ENCODE measurements around the gene CFAP99. TPM values are rescaled to one million over a fixed set of nuclear protein-coding genes. Genes with fewer than 3 reads are reported as not detected.

The CFAP99 gene
- total RNA-seq, 4 donors from 2014 or later: not detected

- DNase-seq (no peak), ATAC-seq (no peak)
- intact Hi-C loops (cut with DNase I; ENCODE audit: low total_unique reads): no loop called here
- Histone ChIP-seq H3K4me1 (no peaks in the 10 kb centered on the region), H3K4me3 (no peak overlapping the region), H3K36me3 (no peaks in the 10 kb centered on the region), H3K27ac (no peak overlapping the region), H3K27me3 (no peaks in the 10 kb centered on the region), H3K9me3 (no peaks in the 10 kb centered on the region)
- in situ Hi-C loops (cut with MboI; ENCODE audit: low sequenced_read_pairs in 4 of 4): loop anchor here in 1 of 4 donors (25.0 kb wide), 1 partner anchor 239 kb away; no protein-coding TSS in a partner anchor
- TF ChIP-seq, protein P1, sequence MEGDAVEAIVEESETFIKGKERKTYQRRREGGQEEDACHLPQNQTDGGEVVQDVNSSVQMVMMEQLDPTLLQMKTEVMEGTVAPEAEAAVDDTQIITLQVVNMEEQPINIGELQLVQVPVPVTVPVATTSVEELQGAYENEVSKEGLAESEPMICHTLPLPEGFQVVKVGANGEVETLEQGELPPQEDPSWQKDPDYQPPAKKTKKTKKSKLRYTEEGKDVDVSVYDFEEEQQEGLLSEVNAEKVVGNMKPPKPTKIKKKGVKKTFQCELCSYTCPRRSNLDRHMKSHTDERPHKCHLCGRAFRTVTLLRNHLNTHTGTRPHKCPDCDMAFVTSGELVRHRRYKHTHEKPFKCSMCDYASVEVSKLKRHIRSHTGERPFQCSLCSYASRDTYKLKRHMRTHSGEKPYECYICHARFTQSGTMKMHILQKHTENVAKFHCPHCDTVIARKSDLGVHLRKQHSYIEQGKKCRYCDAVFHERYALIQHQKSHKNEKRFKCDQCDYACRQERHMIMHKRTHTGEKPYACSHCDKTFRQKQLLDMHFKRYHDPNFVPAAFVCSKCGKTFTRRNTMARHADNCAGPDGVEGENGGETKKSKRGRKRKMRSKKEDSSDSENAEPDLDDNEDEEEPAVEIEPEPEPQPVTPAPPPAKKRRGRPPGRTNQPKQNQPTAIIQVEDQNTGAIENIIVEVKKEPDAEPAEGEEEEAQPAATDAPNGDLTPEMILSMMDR (IDR thresholded peaks at IDR 0.05 in 4 of 5, conservative IDR thresholded peaks at IDR 0.05 in 1 of 5): no peak
Observed at GRCh38 chr4:2451036-2451520, 32.3 kb downstream of the CFAP99 start.

DNA sequence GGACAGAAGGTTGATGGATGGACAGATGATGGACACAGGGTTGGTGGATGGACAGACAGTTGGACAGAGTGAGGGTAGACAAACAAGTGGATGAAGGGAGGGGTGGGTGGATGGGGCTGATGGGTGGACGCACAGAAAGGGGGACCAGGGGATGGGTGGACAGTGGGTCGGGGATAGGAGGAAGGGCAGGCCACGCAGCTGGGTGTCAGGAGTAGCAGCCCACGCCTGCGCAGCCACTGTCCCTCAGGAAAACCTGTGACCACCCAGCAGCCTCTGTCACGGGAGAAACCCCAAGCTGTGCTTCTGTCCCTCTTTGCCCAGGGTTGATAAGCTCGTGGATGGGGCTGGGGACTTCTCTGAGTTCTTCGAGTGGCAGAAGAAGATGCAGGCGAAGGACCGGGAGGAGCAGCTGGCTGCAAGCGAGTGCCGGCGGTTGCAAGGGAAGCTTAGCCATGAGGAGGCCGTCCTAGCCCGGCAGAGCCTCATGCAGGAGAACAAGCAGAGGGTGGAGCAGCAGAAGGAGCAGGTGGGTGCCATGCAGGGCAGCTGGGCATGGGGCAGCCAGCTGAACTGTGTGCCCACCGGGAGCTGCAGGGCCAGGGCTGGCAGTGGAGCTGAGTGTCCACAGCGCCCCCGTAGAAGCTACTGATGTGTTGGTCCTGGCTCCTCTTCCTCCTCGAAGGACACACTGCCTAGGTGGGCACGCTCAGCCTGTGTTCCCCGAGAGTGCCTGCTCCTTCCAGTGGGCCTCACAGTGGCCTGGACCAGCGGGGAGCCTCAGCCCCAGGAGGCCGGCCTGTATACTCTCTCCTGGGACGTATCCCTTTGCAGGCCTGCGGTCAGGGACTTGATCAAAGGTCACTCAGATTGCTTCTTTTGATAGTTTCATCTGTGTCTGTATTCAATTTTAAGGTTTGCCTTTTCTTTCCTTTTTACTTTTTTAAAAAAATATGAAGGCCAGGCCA is 33.3 kb downstream of the CFAP99 start:
- intact Hi-C loops (cut with DNase I; ENCODE audit: low total_unique reads) (no loop called here), in situ Hi-C loops (cut with MboI; ENCODE audit: low sequenced_read_pairs in 4 of 4) (loop anchor here in 1 of 4 donors (25.0 kb wide), 1 partner anchor 240 kb away; no protein-coding TSS in a partner anchor)
- no peaks in the 10 kb centered on the region for H3K36me3 ChIP-seq
- H3K27ac ChIP-seq: no peak overlapping the region
- TF ChIP-seq, protein P1 (IDR thresholded peaks at IDR 0.05 in 4 of 5, conservative IDR thresholded peaks at IDR 0.05 in 1 of 5): no peak
- no peak for TF ChIP-seq POLR2A (IDR thresholded peaks at IDR 0.05)
- no peak for DNase-seq
- no peak for ATAC-seq
- no peaks in the 10 kb centered on the region for H3K9me3 ChIP-seq
- H3K27me3 ChIP-seq: no peaks in the 10 kb centered on the region
- H3K4me1 ChIP-seq: no peaks in the 10 kb centered on the region
- H3K4me3 ChIP-seq: no peak overlapping the region

- in situ Hi-C loops (cut with MboI; ENCODE audit: low sequenced_read_pairs in 4 of 4) (loop anchor here in 1 of 4 donors (25.0 kb wide), 1 partner anchor 245 kb away; no protein-coding TSS in a partner anchor), intact Hi-C loops (cut with DNase I; ENCODE audit: low total_unique reads) (no loop called here)
- H3K27me3 ChIP-seq: no peaks in the 10 kb centered on the region
- TF ChIP-seq POLR2A (IDR thresholded peaks at IDR 0.05): no peak
- TF ChIP-seq, protein P1 (IDR thresholded peaks at IDR 0.05 in 4 of 5, conservative IDR thresholded peaks at IDR 0.05 in 1 of 5): no peak
- H3K9me3 ChIP-seq: no peaks in the 10 kb centered on the region
- H3K4me1 ChIP-seq: peaks cover 5% of the 10 kb centered on the region in 2 donors
- H3K27ac ChIP-seq: no peak overlapping the region
- H3K36me3 ChIP-seq: no peaks in the 10 kb centered on the region
- no peak for ATAC-seq
- DNase-seq: no peak
- no peak overlapping the region for H3K4me3 ChIP-seq
Observed at GRCh38 chr4:2457481-2458295, 38.9 kb downstream of the CFAP99 start.

GRCh38 chr4:2458546-2459491 is 40.1 kb downstream of the CFAP99 start:
- peaks cover 5% of the 10 kb centered on the region in 2 donors for H3K4me1 ChIP-seq
- H3K36me3 ChIP-seq: no peaks in the 10 kb centered on the region
- no peak overlapping the region for H3K27ac ChIP-seq
- ATAC-seq (no peak), DNase-seq (no peak)
- no peaks in the 10 kb centered on the region for H3K27me3 ChIP-seq
- intact Hi-C loops (cut with DNase I; ENCODE audit: low total_unique reads): no loop called here
- H3K9me3 ChIP-seq: no peaks in the 10 kb centered on the region
- TF ChIP-seq POLR2A (IDR thresholded peaks at IDR 0.05): no peak
- TF ChIP-seq, protein P1 (IDR thresholded peaks at IDR 0.05 in 4 of 5, conservative IDR thresholded peaks at IDR 0.05 in 1 of 5): no peak
- in situ Hi-C loops (cut with MboI; ENCODE audit: low sequenced_read_pairs in 4 of 4): loop anchor here in 1 of 4 donors (25.0 kb wide), 1 partner anchor 247 kb away; no protein-coding TSS in a partner anchor
- H3K4me3 ChIP-seq: no peak overlapping the region
